ENCODE measurements around the gene SORT1. TPM values are rescaled to one million over a fixed set of nuclear protein-coding genes. Genes with fewer than 3 reads are reported as not detected.

SORT1 gene
- total and polyA plus RNA-seq, 2 of the 4 experiments (the other 2 are of a cell fraction), result 15.8 to 16.7 TPM

- no peak overlapping the region for H2BK120ac ChIP-seq (ENCODE audit: low read depth, low read length)
- no peak overlapping the region for H2AK9ac ChIP-seq (replicated peaks; ENCODE audit: low read depth, low read length, poor library complexity)
- peaks cover 5% of the 10 kb centered on the region for H3K9me1 ChIP-seq (ENCODE audit: insufficient read depth, low read length)
- dilution Hi-C loops (cut with HindIII; ENCODE audit: low sequenced_read_pairs, unreplicated experiment), result no loop called here
- DNase-seq (no peak), ATAC-seq (ENCODE audit: low read depth) (no peak)
- no peaks in the 10 kb centered on the region for H3K27me3 ChIP-seq (ENCODE audit: control insufficient read depth, insufficient read depth, low read length)
- H4K20me1 ChIP-seq (ENCODE audit: insufficient read depth, low read length), result no peaks in the 10 kb centered on the region
- H4K5ac ChIP-seq (ENCODE audit: low read depth, low read length), result peak overlapping the region; percentile 59; the same call in 1 of the 2 replicates
- in situ Hi-C loops (cut with MboI; ENCODE audit: low sequenced_read_pairs), result no loop called here
- H3K79me1 ChIP-seq (ENCODE audit: low read depth in 1 of 2, low read length in 2 of 2), result peaks cover 13 to 38% of the 10 kb centered on the region in 2 experiments; a peak in 3 of 4 replicates
- no peak overlapping the region for H3K9ac ChIP-seq (ENCODE audit: low read depth, low read length)
- ChIA-PET POLR2A (ENCODE audit: unreplicated experiment) (no interaction called here), CTCF (interaction anchor here (0.8 to 1.3 kb wide), 3 partner anchors 9 to 84 kb away, joined by 3 read pairs; no protein-coding TSS in a partner anchor)
- BruUV-seq (replicated peaks), result no TSS peak
- H3K18ac ChIP-seq (ENCODE audit: low read depth, low read length), result no peak overlapping the region; the same call in 1 of the 2 replicates
- no peaks in the 10 kb centered on the region for H3K9me3 ChIP-seq (ENCODE audit: control insufficient read depth, insufficient read depth, low read length)
- H3K14ac ChIP-seq (replicated peaks; ENCODE audit: low read depth, low read length), result no peak overlapping the region
- no peak for TF ChIP-seq USF2 (IDR thresholded peaks at IDR 0.05; ENCODE audit: low read depth, low read length)
- no peak for TF ChIP-seq SMC3 (IDR thresholded peaks at IDR 0.05; ENCODE audit: low read depth, low read length)
- TF ChIP-seq BHLHE40 (IDR thresholded peaks at IDR 0.05; ENCODE audit: low read depth, low read length), result no peak
- no peak for TF ChIP-seq RAD21 (IDR thresholded peaks at IDR 0.05; ENCODE audit: low read length)
- TF ChIP-seq FOS (IDR thresholded peaks at IDR 0.05; ENCODE audit: low read depth, low read length), result no peak
- TF ChIP-seq MAZ (IDR thresholded peaks at IDR 0.05; ENCODE audit: borderline replicate concordance, low read depth, low read length), result no peak
- TF ChIP-seq CHD1 (IDR thresholded peaks at IDR 0.05; ENCODE audit: low read depth, low read length), result no peak
- no peak for TF ChIP-seq CTCF (conservative IDR thresholded peaks at IDR 0.05; ENCODE audit: low read depth, low read length)
- H3K4me1 ChIP-seq (ENCODE audit: control insufficient read depth, insufficient read depth, low read length), result peaks cover 7% of the 10 kb centered on the region
- H3K27ac ChIP-seq (ENCODE audit: insufficient read depth, low read length), result no peak overlapping the region
- no peak overlapping the region for H2AFZ ChIP-seq (replicated peaks; ENCODE audit: low read length, poor library complexity)
- no peak overlapping the region; the same call in 1 of the 2 replicates for H3K4ac ChIP-seq (ENCODE audit: low read depth, low read length)
- H2BK15ac ChIP-seq (ENCODE audit: low read depth, low read length), result no peak overlapping the region
- peaks cover 6% of the 10 kb centered on the region; the same call in 1 of the 2 replicates for H3K36me3 ChIP-seq (ENCODE audit: control insufficient read depth, insufficient read depth, low read length)
- no peak overlapping the region for H3K4me2 ChIP-seq (ENCODE audit: low read depth, low read length)
- H3K23ac ChIP-seq (ENCODE audit: low read depth, low read length), result no peak overlapping the region
- H3K56ac ChIP-seq (ENCODE audit: extremely low read depth, insufficient read depth, low read length), result no peak overlapping the region
- no peak overlapping the region for H3K4me3 ChIP-seq (ENCODE audit: insufficient read depth, low read depth, low read length)
- no peak overlapping the region for H4K91ac ChIP-seq (ENCODE audit: insufficient read depth, low read depth, low read length)
- no peak overlapping the region for H2BK5ac ChIP-seq (ENCODE audit: low read depth, low read length, poor library complexity, severe bottlenecking)
- no CpG with 5 or more reads among the region's 2 CpGs for WGBS, 2 experiments (ENCODE audit: extremely low coverage in 2 of 2, insufficient read length in 1 of 2)
- H4K8ac ChIP-seq (ENCODE audit: low read depth in 2 of 2, low read length in 2 of 2), result no peak overlapping the region
- no peak overlapping the region for H2AK5ac ChIP-seq (ENCODE audit: low read depth, low read length)
- H2BK20ac ChIP-seq (ENCODE audit: low read depth, low read length), result no peak overlapping the region
- intact Hi-C loops (cut with micrococcal nuclease), result loop anchor here (5.0 kb wide), 1 partner anchor 34 kb away; no protein-coding TSS in a partner anchor
Observed at GRCh38 chr1:109361069-109361468, 36.6 kb downstream of the SORT1 start.
